GM21723 (cell line): Measurements from ENCODE around the gene PWWP2A.

ENCODE experiments used
- ATAC-seq: cut with Tn5 transposase; IDR thresholded peaks from one replicate; pipeline ENCODE4 v1.9.1; 2021; ENCODE audit warnings: mild to moderate bottlenecking, moderate library complexity; ENCODE audit not compliant: unreplicated experiment

PWWP2A gene

GRCh38 chr5:160133918-160134304 lies 14.7 kb upstream of the PWWP2A start:
- ATAC-seq, result no peak

- ATAC-seq, result no peak
These were observed 14.0 kb upstream of the PWWP2A start for GRCh38 chr5:160133071-160133917.

GRCh38 chr5:160129841-160130240 lies 10.6 kb upstream of the PWWP2A start:
- ATAC-seq, result no peak

GRCh38 chr5:160128632-160129031 lies 9.4 kb upstream of the PWWP2A start:
- no peak for ATAC-seq

GRCh38 chr5:160119905-160120266 lies 636 bp upstream of the PWWP2A start:
- ATAC-seq, result peak; percentile 12

- peak; percentile 30 for ATAC-seq
These were observed 705 bp downstream of the PWWP2A start for GRCh38 chr5:160118349-160119141.

GRCh38 chr5:160116991-160117390 lies 2.3 kb downstream of the PWWP2A start:
- ATAC-seq, result no peak

- ATAC-seq, result no peak
These were observed 11.1 kb downstream of the PWWP2A start for GRCh38 chr5:160108124-160108523.

- peak; percentile 87 for ATAC-seq
These were observed 13.4 kb downstream of the PWWP2A start for GRCh38 chr5:160105686-160106360.

- ATAC-seq, result no peak
These were observed 21.3 kb downstream of the PWWP2A start for GRCh38 chr5:160097991-160098390.

GRCh38 chr5:160096178-160096577 lies 23.1 kb downstream of the PWWP2A start:
- no peak for ATAC-seq

GRCh38 chr5:160092960-160093707 lies 26.1 kb downstream of the PWWP2A start:
- peak; percentile 84 for ATAC-seq

GRCh38 chr5:160092514-160092913 lies 26.7 kb downstream of the PWWP2A start:
- no peak for ATAC-seq

GRCh38 chr5:160090059-160090458 lies 29.2 kb downstream of the PWWP2A start:
- ATAC-seq, result no peak

GRCh38 chr5:160089531-160089930 lies 29.7 kb downstream of the PWWP2A start:
- no peak for ATAC-seq

- no peak for ATAC-seq
These were observed 30.4 kb downstream of the PWWP2A start for GRCh38 chr5:160088805-160089204.

GRCh38 chr5:160087199-160087598 lies 32.1 kb downstream of the PWWP2A start:
- ATAC-seq, result no peak

- ATAC-seq, result no peak
These were observed 35.1 kb downstream of the PWWP2A start for GRCh38 chr5:160084144-160084543.

GRCh38 chr5:160083501-160083900 lies 35.7 kb downstream of the PWWP2A start:
- no peak for ATAC-seq

- ATAC-seq, result no peak
These were observed 36.4 kb downstream of the PWWP2A start for GRCh38 chr5:160082614-160083500.
